ENCODE measurements around the gene PABPN1L.

Gene PABPN1L

GRCh38 chr16:88866151-88866920 lies at the start of gene PABPN1L:
TSS of gene PABPN1L (minus strand) at chr16:88866660. CDS start at chr16:88866606, 54 bp downstream.
- DNase-seq, result no peak

GRCh38 chr16:88915639-88916327 lies 49.3 kb upstream of the PABPN1L start:
- no peak for DNase-seq

- no peak for DNase-seq
Measured at GRCh38 chr16:88914750-88915368, 48.4 kb upstream of the PABPN1L start.

- DNase-seq, result no peak
Measured at GRCh38 chr16:88913870-88914269, 47.4 kb upstream of the PABPN1L start.

GRCh38 chr16:88913001-88913612 lies 46.6 kb upstream of the PABPN1L start:
- no peak for DNase-seq

GRCh38 chr16:88912556-88912955 lies 46.1 kb upstream of the PABPN1L start:
- DNase-seq, result no peak

- no peak for DNase-seq
Measured at GRCh38 chr16:88911946-88912310, 45.5 kb upstream of the PABPN1L start.

- DNase-seq, result no peak
Measured at GRCh38 chr16:88911136-88911945, 44.9 kb upstream of the PABPN1L start.

GRCh38 chr16:88910284-88911135 lies 44.0 kb upstream of the PABPN1L start:
- no peak for DNase-seq

GRCh38 chr16:88909431-88910210 lies 43.2 kb upstream of the PABPN1L start:
- no peak for DNase-seq

- DNase-seq, result no peak
Measured at GRCh38 chr16:88908307-88908706, 41.8 kb upstream of the PABPN1L start.

GRCh38 chr16:88907768-88908167 lies 41.3 kb upstream of the PABPN1L start:
- no peak for DNase-seq

- DNase-seq, result no peak
Measured at GRCh38 chr16:88906535-88907105, 40.2 kb upstream of the PABPN1L start.

- no peak for DNase-seq
Measured at GRCh38 chr16:88906020-88906419, 39.6 kb upstream of the PABPN1L start.

GRCh38 chr16:88905563-88905962 lies 39.1 kb upstream of the PABPN1L start:
- DNase-seq, result no peak

- DNase-seq, result no peak
Measured at GRCh38 chr16:88904676-88905365, 38.4 kb upstream of the PABPN1L start.

- no peak for DNase-seq
Measured at GRCh38 chr16:88903267-88903666, 36.8 kb upstream of the PABPN1L start.

GRCh38 chr16:88902744-88903143 lies 36.3 kb upstream of the PABPN1L start:
- no peak for DNase-seq

- no peak for DNase-seq
Measured at GRCh38 chr16:88901718-88902337, 35.4 kb upstream of the PABPN1L start.
